ENCODE data around the gene GNAS-AS1.

GNAS-AS1 gene

DNA sequence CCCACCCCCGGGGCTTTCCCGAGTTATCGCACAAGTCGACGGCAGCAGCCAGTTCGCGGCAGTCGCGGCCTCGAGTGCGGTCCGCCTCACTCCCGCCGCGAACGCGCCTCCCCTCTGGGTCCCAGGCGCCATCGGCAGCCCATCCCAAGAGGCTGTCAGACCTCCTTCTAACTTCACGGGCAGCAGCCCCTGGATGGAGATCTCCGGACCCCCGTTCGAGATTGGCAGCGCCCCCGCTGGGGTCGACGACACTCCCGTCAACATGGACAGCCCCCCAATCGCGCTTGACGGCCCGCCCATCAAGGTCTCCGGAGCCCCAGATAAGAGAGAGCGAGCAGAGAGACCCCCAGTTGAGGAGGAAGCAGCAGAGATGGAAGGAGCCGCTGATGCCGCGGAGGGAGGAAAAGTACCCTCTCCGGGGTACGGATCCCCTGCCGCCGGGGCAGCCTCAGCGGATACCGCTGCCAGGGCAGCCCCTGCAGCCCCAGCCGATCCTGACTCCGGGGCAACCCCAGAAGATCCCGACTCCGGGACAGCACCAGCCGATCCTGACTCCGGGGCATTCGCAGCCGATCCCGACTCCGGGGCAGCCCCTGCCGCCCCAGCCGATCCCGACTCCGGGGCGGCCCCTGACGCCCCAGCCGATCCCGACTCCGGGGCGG lies 3.4 kb upstream of the GNAS-AS1 start:
- H3K27ac ChIP-seq = no peak overlapping the region
- H3K4me3 ChIP-seq (ENCODE audit: low read depth, low read length) = no peak overlapping the region
- no peak for DNase-seq
- peaks cover 18% of the 10 kb centered on the region for H3K9me3 ChIP-seq (ENCODE audit: severe bottlenecking)
- TF ChIP-seq, protein P1, sequence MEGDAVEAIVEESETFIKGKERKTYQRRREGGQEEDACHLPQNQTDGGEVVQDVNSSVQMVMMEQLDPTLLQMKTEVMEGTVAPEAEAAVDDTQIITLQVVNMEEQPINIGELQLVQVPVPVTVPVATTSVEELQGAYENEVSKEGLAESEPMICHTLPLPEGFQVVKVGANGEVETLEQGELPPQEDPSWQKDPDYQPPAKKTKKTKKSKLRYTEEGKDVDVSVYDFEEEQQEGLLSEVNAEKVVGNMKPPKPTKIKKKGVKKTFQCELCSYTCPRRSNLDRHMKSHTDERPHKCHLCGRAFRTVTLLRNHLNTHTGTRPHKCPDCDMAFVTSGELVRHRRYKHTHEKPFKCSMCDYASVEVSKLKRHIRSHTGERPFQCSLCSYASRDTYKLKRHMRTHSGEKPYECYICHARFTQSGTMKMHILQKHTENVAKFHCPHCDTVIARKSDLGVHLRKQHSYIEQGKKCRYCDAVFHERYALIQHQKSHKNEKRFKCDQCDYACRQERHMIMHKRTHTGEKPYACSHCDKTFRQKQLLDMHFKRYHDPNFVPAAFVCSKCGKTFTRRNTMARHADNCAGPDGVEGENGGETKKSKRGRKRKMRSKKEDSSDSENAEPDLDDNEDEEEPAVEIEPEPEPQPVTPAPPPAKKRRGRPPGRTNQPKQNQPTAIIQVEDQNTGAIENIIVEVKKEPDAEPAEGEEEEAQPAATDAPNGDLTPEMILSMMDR (IDR thresholded peaks at IDR 0.05; ENCODE audit: low read depth, low read length) = no peak
- H3K36me3 ChIP-seq = no peaks in the 10 kb centered on the region
- H3K27me3 ChIP-seq (ENCODE audit: insufficient read depth, low read depth, severe bottlenecking) = peaks cover 68% of the 10 kb centered on the region

DNA sequence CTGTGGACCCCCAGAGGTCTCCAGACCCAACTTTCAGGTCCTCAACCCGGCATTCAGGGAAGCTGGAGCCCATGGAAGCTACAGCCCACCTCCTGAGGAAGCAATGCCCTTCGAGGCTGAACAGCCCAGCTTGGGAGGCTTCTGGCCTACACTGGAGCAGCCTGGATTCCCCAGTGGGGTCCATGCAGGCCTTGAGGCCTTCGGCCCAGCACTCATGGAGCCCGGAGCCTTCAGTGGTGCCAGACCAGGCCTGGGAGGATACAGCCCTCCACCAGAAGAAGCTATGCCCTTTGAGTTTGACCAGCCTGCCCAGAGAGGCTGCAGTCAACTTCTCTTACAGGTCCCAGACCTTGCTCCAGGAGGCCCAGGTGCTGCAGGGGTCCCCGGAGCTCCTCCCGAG lies 2.8 kb upstream of the GNAS-AS1 start:
- Histone ChIP-seq H3K9me3 (ENCODE audit: severe bottlenecking) (peaks cover 18% of the 10 kb centered on the region), H3K36me3 (no peaks in the 10 kb centered on the region), H3K27me3 (ENCODE audit: insufficient read depth, low read depth, severe bottlenecking) (peaks cover 65% of the 10 kb centered on the region), H3K27ac (no peak overlapping the region), H3K4me3 (ENCODE audit: low read depth, low read length) (no peak overlapping the region)
- TF ChIP-seq, protein P1 (IDR thresholded peaks at IDR 0.05; ENCODE audit: low read depth, low read length) = no peak
- no peak for DNase-seq

DNA sequence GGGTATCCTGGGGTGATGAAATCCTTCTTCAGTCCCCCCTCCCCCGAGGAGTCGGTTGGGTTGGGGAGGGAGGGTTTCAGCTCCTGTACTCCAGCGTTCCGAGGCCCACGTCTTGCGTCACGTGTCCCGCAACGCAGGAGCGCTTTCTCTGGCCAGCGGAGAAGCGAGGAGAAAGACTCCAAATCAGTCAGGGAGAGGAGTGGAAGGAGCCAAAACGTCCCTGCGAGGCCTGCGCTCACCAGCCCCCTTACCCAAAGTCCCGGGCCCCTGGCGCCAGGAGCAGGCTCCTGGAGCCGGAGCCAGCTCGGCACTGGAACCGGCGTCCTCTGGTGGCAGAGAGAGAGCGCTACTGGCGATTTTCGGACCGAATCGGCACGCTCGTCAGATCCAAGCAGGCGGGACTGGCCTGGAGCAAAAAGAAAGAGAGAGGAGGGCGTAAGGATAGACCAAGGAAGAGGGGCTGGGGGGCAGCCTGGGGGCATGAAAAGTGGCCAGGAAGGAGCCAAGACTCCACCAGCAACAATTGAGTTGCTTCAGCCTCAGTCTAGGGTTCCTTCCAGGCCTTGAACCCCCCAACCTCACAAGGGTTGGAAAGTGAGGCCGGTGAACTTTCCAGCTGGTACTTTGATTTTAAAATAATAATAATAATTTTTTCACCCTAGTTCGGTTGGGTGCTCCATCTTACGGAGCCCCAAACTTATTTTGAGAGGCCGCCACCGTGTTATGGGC lies 2.0 kb upstream of the GNAS-AS1 start, which contains the start of gene GNAS:
TSS of gene GNAS (plus strand) at position 174 of the 729 bp plus-strand sequence.
- H3K36me3 ChIP-seq = no peaks in the 10 kb centered on the region
- peaks cover 18% of the 10 kb centered on the region for H3K9me3 ChIP-seq (ENCODE audit: severe bottlenecking)
- TF ChIP-seq, protein P1 (IDR thresholded peaks at IDR 0.05; ENCODE audit: low read depth, low read length) = peak; percentile 82
- DNase-seq = peak; percentile 60
- peaks cover 64% of the 10 kb centered on the region for H3K27me3 ChIP-seq (ENCODE audit: insufficient read depth, low read depth, severe bottlenecking)
- H3K4me3 ChIP-seq (ENCODE audit: low read depth, low read length) = peak within 1 kb of the TSS; percentile 54
- no peak within 1 kb of the TSS for H3K27ac ChIP-seq

DNA sequence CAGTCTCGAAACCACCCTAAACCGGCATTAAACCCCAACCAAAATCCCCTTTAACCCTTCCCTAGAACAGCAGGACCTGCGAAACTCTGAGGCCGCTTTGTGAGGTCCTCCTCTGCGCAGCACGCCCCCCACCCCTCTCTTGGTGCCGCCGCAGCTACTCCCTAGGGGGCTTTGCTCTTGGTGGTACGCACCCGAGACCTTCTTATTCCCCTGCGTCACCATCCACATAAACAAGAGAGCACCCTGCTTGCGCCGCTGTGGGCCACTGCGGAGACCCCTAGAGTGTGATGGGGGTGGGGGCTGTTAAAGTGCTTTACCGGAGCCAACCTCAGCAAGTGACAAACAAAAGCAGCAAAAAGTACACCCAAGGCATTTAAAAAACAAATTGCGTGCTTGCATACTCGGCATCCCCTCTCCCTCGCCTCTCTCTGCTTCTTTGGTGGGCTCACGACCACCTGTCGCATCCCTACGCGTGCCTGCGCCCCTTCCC lies 1.3 kb upstream of the GNAS-AS1 start:
- DNase-seq = no peak
- Histone ChIP-seq H3K4me3 (ENCODE audit: low read depth, low read length) (peak overlapping the region; percentile 54), H3K27ac (no peak overlapping the region), H3K36me3 (no peaks in the 10 kb centered on the region), H3K27me3 (ENCODE audit: insufficient read depth, low read depth, severe bottlenecking) (peaks cover 64% of the 10 kb centered on the region), H3K9me3 (ENCODE audit: severe bottlenecking) (peaks cover 18% of the 10 kb centered on the region)
- TF ChIP-seq, protein P1 (IDR thresholded peaks at IDR 0.05; ENCODE audit: low read depth, low read length) = no peak

DNA sequence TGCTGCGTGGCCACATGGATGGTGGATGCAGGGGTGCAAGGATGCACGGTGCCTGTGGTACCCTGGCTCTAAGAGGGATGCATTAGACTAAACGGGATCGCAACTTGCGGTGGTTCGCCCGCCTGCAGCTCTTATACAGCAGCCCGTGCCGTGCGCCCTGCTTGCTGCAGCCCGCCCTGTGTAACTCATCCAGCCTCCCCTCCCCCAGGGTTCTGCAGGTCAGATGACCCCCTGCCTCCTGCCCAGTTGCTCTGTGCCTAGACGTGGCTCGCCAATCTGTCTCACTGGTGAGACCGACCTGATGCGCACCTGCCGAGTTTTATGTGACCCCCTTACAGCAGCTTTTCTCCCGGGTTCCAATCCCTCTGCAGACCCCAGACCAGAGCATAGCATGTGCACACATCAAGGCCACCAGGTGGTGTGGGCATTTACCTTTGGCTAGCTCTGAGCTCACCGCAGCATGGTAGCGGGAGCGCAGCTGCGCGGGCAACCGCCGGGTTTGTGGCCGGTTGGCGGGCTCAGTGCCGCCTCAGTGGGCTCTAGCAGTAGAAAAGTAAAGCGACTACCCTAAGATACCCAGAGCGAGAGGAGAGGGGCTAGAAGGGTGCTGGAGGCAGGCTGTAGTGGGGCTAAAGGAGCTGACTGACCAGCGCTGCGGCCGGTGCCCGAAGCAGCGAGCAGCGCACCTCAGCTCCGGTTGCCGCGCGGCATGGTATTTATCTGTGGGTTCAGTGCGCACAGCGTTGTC lies 693 bp upstream of the GNAS-AS1 start:
- DNase-seq = no peak

More for the DNA sequence above, 693 bp upstream of the GNAS-AS1 start:
- Histone ChIP-seq H3K27ac (no peak overlapping the region), H3K9me3 (ENCODE audit: severe bottlenecking) (peaks cover 18% of the 10 kb centered on the region), H3K4me3 (ENCODE audit: low read depth, low read length) (peak overlapping the region; percentile 54), H3K36me3 (no peaks in the 10 kb centered on the region), H3K27me3 (ENCODE audit: insufficient read depth, low read depth, severe bottlenecking) (peaks cover 66% of the 10 kb centered on the region)
- TF ChIP-seq, protein P1 (IDR thresholded peaks at IDR 0.05; ENCODE audit: low read depth, low read length) = no peak

Measured in WERI-Rb-1 (cell line).